ENCODE data around the gene GRIN1.
A peak's percentile ranks its signal among the peaks of the same experiment; 100 is the strongest.

GRIN1 gene

DNA sequence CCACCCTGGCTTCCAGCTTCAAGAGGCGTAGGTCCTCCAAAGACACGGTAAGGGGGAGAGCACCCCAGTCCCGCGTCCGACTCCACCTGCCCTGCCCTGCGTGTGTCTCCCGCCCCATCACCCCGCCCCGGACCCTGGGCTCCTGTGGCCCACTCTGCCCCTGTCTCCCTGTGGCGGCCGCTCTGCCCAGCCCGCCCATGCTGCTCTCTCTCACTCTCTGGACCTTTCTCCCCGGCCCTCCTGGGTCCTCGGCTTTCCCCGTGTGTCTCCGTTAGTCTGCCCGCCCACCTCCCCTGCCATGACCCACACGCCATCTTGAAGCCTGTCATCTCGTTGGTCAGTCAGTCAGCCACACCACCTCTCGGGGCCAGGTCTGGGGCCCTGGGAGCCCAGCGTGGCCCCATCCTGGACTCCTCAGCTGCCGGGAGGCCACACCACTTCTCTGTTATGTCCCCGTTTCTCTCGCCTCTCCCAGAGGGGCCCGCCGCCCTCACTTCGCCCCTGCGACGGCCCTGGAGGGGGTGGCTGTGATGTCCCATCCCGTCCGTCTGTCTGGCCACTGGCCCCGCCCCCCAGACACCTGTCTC is 26.4 kb downstream of the GRIN1 start:
- no peak overlapping the region for H3K27ac ChIP-seq (ENCODE audit: insufficient read depth, low read length, poor library complexity, severe bottlenecking)
- peaks cover 75% of the 10 kb centered on the region for H3K27me3 ChIP-seq (replicated peaks; ENCODE audit: control insufficient read depth, insufficient read depth, low read length, poor library complexity, severe bottlenecking)
- no peaks in the 10 kb centered on the region for H3K9me3 ChIP-seq (ENCODE audit: control insufficient read depth, low read length)
- no peak for DNase-seq
- no peaks in the 10 kb centered on the region for H3K36me3 ChIP-seq (ENCODE audit: control insufficient read depth, insufficient read depth, low read length)
- H3K4me3 ChIP-seq (ENCODE audit: insufficient read depth, low read depth, low read length, poor library complexity, severe bottlenecking), result no peak overlapping the region
- peaks cover 26% of the 10 kb centered on the region for H3K4me1 ChIP-seq (ENCODE audit: control insufficient read depth, insufficient read depth, low read length, poor library complexity, severe bottlenecking)

DNA sequence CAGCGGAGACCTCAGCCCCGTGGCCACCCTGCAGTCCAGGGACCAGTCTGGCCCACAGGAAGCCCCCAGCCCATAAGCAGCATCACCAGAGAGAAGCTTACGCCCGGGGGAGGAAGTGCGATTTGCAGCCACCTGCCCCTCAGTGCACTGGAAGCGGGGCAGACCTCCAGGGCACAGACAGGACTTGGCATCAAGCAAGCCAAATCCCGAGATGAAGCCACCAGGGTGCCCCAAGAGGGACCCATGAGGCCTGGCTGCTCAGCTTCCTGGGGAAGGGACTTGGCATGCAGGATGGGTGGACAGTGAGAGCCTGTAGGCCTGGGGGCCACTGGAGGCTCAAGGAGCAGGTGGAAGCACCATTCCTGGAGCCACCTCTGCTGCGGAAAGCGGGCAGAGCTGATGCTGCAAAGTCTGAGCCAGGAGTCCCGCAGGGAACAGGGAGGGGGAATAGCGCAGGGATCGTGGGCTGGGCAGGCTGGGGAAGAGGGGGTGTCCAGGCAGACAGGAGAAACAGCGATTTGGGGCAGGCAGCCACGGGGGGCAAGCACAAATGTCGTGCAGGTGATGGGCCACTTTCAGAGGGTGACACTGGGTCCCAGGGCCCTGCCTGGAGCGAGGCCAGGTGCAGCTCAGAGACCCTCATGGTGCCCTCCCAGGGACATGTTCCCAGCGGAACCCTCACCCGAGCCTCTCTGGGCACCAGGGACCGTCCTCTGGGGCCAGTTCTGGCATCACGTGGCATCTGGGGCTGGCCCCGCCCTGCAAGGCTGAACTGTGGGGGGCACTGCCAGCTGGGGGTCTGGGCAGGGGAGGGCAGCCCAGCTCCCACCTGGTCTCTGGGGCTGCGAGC is 27.7 kb downstream of the GRIN1 start:
- no peak for DNase-seq
- Histone ChIP-seq H3K27me3 (replicated peaks; ENCODE audit: control insufficient read depth, insufficient read depth, low read length, poor library complexity, severe bottlenecking) (peaks cover 78% of the 10 kb centered on the region), H3K4me3 (ENCODE audit: insufficient read depth, low read depth, low read length, poor library complexity, severe bottlenecking) (no peak overlapping the region), H3K27ac (ENCODE audit: insufficient read depth, low read length, poor library complexity, severe bottlenecking) (no peak overlapping the region), H3K4me1 (ENCODE audit: control insufficient read depth, insufficient read depth, low read length, poor library complexity, severe bottlenecking) (peaks cover 26% of the 10 kb centered on the region), H3K9me3 (ENCODE audit: control insufficient read depth, low read length) (no peaks in the 10 kb centered on the region), H3K36me3 (ENCODE audit: control insufficient read depth, insufficient read depth, low read length) (no peaks in the 10 kb centered on the region)

DNA sequence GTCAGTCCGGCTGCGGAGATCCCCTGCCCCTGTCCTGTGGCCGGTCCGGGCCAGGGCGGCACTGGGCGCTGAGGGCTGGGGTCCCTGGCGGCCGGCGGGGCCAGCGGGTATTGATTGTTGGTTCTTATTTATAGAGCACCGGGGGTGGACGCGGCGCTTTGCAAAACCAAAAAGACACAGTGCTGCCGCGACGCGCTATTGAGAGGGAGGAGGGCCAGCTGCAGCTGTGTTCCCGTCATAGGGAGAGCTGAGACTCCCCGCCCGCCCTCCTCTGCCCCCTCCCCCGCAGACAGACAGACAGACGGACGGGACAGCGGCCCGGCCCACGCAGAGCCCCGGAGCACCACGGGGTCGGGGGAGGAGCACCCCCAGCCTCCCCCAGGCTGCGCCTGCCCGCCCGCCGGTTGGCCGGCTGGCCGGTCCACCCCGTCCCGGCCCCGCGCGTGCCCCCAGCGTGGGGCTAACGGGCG is 28.4 kb downstream of the GRIN1 start:
- Histone ChIP-seq H3K27me3 (replicated peaks; ENCODE audit: control insufficient read depth, insufficient read depth, low read length, poor library complexity, severe bottlenecking) (peaks cover 74% of the 10 kb centered on the region), H3K27ac (ENCODE audit: insufficient read depth, low read length, poor library complexity, severe bottlenecking) (no peak overlapping the region), H3K4me3 (ENCODE audit: insufficient read depth, low read depth, low read length, poor library complexity, severe bottlenecking) (no peak overlapping the region), H3K36me3 (ENCODE audit: control insufficient read depth, insufficient read depth, low read length) (no peaks in the 10 kb centered on the region), H3K9me3 (ENCODE audit: control insufficient read depth, low read length) (no peaks in the 10 kb centered on the region), H3K4me1 (ENCODE audit: control insufficient read depth, insufficient read depth, low read length, poor library complexity, severe bottlenecking) (peaks cover 26% of the 10 kb centered on the region)
- DNase-seq, result no peak

DNA sequence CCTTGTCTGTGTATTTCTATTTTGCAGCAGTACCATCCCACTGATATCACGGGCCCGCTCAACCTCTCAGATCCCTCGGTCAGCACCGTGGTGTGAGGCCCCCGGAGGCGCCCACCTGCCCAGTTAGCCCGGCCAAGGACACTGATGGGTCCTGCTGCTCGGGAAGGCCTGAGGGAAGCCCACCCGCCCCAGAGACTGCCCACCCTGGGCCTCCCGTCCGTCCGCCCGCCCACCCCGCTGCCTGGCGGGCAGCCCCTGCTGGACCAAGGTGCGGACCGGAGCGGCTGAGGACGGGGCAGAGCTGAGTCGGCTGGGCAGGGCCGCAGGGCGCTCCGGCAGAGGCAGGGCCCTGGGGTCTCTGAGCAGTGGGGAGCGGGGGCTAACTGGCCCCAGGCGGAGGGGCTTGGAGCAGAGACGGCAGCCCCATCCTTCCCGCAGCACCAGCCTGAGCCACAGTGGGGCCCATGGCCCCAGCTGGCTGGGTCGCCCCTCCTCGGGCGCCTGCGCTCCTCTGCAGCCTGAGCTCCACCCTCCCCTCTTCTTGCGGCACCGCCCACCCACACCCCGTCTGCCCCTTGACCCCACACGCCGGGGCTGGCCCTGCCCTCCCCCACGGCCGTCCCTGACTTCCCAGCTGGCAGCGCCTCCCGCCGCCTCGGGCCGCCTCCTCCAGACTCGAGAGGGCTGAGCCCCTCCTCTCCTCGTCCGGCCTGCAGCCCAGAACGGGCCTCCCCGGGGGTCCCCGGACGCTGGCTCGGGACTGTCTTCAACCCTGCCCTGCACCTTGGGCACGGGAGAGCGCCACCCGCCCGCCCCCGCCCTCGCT is 29.0 kb downstream of the GRIN1 start:
- Histone ChIP-seq H3K4me3 (ENCODE audit: insufficient read depth, low read depth, low read length, poor library complexity, severe bottlenecking) (no peak overlapping the region), H3K9me3 (ENCODE audit: control insufficient read depth, low read length) (no peaks in the 10 kb centered on the region), H3K27ac (ENCODE audit: insufficient read depth, low read length, poor library complexity, severe bottlenecking) (no peak overlapping the region), H3K4me1 (ENCODE audit: control insufficient read depth, insufficient read depth, low read length, poor library complexity, severe bottlenecking) (peaks cover 21% of the 10 kb centered on the region), H3K36me3 (ENCODE audit: control insufficient read depth, insufficient read depth, low read length) (no peaks in the 10 kb centered on the region), H3K27me3 (replicated peaks; ENCODE audit: control insufficient read depth, insufficient read depth, low read length, poor library complexity, severe bottlenecking) (peaks cover 70% of the 10 kb centered on the region)
- DNase-seq, result no peak

DNA sequence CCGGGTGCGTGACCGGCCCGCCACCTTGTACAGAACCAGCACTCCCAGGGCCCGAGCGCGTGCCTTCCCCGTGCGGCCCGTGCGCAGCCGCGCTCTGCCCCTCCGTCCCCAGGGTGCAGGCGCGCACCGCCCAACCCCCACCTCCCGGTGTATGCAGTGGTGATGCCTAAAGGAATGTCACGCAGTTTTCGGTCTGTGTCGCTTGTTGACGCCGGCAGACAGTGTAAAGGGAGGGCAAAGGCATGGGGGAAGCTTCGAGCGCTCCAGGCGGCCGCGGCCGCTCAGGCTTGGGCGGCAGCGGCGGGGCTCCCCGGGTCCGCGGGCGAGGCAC is 29.6 kb downstream of the GRIN1 start:
- no peaks in the 10 kb centered on the region for H3K9me3 ChIP-seq (ENCODE audit: control insufficient read depth, low read length)
- H3K4me1 ChIP-seq (ENCODE audit: control insufficient read depth, insufficient read depth, low read length, poor library complexity, severe bottlenecking), result peaks cover 19% of the 10 kb centered on the region
- H3K4me3 ChIP-seq (ENCODE audit: insufficient read depth, low read depth, low read length, poor library complexity, severe bottlenecking), result peak overlapping the region; percentile 22
- no peak for DNase-seq
- no peaks in the 10 kb centered on the region for H3K36me3 ChIP-seq (ENCODE audit: control insufficient read depth, insufficient read depth, low read length)
- no peak overlapping the region for H3K27ac ChIP-seq (ENCODE audit: insufficient read depth, low read length, poor library complexity, severe bottlenecking)
- peaks cover 75% of the 10 kb centered on the region for H3K27me3 ChIP-seq (replicated peaks; ENCODE audit: control insufficient read depth, insufficient read depth, low read length, poor library complexity, severe bottlenecking)

DNA sequence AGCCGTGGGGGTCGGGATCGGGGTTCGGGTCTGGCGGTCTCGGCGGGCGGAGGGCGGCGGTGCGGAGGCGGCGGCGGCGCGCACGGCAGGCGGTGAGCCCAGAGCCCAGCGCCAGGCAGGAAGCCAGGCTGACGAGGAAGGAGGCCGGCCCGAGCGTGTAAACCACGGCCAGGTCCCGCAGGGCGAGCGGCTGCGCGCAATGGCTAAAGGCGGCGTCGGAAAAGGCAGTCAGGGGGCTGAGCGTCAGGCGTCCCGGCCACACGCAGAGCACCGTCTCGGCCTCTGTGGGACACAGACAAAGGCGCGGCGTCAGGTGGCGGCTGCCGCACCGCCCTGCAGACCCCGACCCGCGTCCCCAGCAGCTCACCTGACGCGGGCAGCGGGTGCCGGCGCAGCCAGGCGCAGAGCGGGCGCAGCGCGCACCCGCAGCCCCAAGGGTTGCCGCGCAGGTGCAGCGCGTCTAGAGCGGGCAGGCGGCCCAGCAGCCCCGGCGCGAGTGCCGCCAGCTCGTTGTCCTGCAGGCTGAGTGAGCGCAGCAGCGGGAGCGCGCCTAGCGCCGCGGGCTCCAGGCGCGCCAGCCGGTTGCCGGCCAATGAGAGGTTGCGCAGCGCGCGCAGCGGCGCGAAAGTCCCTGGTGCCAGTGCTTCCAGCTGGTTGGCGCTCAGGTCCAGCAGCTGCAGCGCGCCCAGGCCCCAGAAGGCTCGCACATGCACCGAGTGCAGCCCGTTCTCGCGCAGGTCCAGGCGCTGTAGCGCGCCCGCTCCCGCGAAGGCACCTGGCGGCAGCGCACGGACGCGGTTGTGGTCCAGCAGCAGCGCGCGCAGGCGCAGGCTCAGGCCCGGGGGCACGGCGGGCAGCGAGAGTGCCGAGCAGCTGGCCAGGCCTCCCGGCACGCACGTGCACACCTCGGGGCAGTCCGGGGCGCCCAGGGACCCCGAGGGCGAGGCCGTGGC is 30.2 kb downstream of the GRIN1 start:
- H3K27me3 ChIP-seq (replicated peaks; ENCODE audit: control insufficient read depth, insufficient read depth, low read length, poor library complexity, severe bottlenecking), result peaks cover 71% of the 10 kb centered on the region
- H3K4me1 ChIP-seq (ENCODE audit: control insufficient read depth, insufficient read depth, low read length, poor library complexity, severe bottlenecking), result peaks cover 19% of the 10 kb centered on the region
- no peaks in the 10 kb centered on the region for H3K36me3 ChIP-seq (ENCODE audit: control insufficient read depth, insufficient read depth, low read length)
- no peak overlapping the region for H3K27ac ChIP-seq (ENCODE audit: insufficient read depth, low read length, poor library complexity, severe bottlenecking)
- DNase-seq, result no peak
- no peaks in the 10 kb centered on the region for H3K9me3 ChIP-seq (ENCODE audit: control insufficient read depth, low read length)
- H3K4me3 ChIP-seq (ENCODE audit: insufficient read depth, low read depth, low read length, poor library complexity, severe bottlenecking), result peak overlapping the region; percentile 37

DNA sequence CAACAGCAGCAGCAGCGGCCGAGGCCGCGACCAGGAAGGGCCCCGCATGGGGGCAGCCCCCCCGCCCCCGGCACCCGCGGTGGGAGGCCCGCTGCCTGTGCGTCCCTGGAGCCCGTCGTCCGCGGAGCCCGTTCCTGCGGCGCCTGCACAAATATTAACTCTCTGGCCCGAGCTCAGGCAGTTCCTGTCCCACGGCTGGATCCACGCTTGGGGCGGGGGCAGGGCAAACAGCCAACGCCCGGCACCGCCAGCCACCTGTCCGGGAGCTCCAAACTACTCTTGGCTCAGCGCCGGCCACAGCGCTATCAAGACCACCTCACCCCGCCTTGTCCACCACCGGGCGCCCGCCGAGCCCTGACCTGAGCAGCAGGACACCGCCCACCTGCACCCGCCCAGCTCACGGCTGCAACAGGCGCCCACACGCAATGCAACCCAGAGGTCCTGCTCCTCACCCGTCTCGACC is 31.0 kb downstream of the GRIN1 start, which contains the start of gene LRRC26:
LRRC26 (minus strand) TSS at position 156 of the 463 bp plus-strand sequence; CDS start at position 48, 108 bp downstream.
- peak within 1 kb of the TSS; percentile 37 for H3K4me3 ChIP-seq (ENCODE audit: insufficient read depth, low read depth, low read length, poor library complexity, severe bottlenecking)
- H3K9me3 ChIP-seq (ENCODE audit: control insufficient read depth, low read length), result no peaks in the 10 kb centered on the region
- no peak within 1 kb of the TSS for H3K27ac ChIP-seq (ENCODE audit: insufficient read depth, low read length, poor library complexity, severe bottlenecking)

DNA sequence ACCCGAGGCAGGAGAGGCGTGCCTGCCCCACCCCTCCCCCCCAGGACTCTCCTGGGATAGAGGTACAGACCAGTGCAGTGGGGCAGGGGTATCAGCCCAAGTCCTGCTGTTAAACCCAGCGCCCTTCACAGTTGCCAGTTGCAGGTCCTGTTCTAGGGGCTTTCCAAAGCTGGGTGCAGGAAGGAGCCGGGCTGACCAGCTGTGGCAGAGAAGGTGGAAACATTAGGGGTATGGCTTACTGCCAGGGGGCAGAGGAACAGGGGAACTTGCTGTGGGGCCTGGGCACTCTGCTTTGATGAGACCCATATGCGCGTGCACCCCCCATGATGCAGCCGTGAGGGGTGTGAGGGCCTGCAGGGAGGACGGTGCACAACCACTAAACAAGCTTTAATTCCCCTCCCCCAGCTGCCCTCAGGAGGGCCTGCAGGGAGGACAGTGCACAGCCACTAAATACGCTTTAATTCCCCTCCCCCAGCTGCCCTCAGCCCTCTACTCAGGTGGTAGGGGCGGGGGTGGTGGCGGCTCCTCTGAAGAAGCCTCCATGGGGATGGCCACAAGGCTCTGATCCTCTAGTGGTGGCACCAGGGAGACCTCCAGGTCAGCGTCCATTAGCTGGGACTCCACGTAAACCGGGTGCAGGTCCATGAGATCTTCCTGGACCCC is 31.7 kb downstream of the GRIN1 start:
- peaks cover 19% of the 10 kb centered on the region for H3K4me1 ChIP-seq (ENCODE audit: control insufficient read depth, insufficient read depth, low read length, poor library complexity, severe bottlenecking)
- peaks cover 57% of the 10 kb centered on the region for H3K27me3 ChIP-seq (replicated peaks; ENCODE audit: control insufficient read depth, insufficient read depth, low read length, poor library complexity, severe bottlenecking)
- no peak overlapping the region for H3K4me3 ChIP-seq (ENCODE audit: insufficient read depth, low read depth, low read length, poor library complexity, severe bottlenecking)
- no peak overlapping the region for H3K27ac ChIP-seq (ENCODE audit: insufficient read depth, low read length, poor library complexity, severe bottlenecking)
- H3K36me3 ChIP-seq (ENCODE audit: control insufficient read depth, insufficient read depth, low read length), result no peaks in the 10 kb centered on the region
- no peak for DNase-seq
- H3K9me3 ChIP-seq (ENCODE audit: control insufficient read depth, low read length), result no peaks in the 10 kb centered on the region

More for the DNA sequence above, 31.0 kb downstream of the GRIN1 start, which contains the start of gene LRRC26:
- no peak for DNase-seq
- Histone ChIP-seq H3K27me3 (replicated peaks; ENCODE audit: control insufficient read depth, insufficient read depth, low read length, poor library complexity, severe bottlenecking) (peaks cover 64% of the 10 kb centered on the region), H3K36me3 (ENCODE audit: control insufficient read depth, insufficient read depth, low read length) (no peaks in the 10 kb centered on the region), H3K4me1 (ENCODE audit: control insufficient read depth, insufficient read depth, low read length, poor library complexity, severe bottlenecking) (peaks cover 19% of the 10 kb centered on the region)

All from effector memory CD4-positive, alpha-beta T cell (primary cell).